ELR (cell line): Measurements from ENCODE around the gene TSC22D1.

Source experiments
- DNase-seq: peaks from one replicate; pipeline ENCODE4 v3.0.0-alpha.2; 2015; ENCODE audit warnings: low read depth

The TSC22D1 gene

DNA sequence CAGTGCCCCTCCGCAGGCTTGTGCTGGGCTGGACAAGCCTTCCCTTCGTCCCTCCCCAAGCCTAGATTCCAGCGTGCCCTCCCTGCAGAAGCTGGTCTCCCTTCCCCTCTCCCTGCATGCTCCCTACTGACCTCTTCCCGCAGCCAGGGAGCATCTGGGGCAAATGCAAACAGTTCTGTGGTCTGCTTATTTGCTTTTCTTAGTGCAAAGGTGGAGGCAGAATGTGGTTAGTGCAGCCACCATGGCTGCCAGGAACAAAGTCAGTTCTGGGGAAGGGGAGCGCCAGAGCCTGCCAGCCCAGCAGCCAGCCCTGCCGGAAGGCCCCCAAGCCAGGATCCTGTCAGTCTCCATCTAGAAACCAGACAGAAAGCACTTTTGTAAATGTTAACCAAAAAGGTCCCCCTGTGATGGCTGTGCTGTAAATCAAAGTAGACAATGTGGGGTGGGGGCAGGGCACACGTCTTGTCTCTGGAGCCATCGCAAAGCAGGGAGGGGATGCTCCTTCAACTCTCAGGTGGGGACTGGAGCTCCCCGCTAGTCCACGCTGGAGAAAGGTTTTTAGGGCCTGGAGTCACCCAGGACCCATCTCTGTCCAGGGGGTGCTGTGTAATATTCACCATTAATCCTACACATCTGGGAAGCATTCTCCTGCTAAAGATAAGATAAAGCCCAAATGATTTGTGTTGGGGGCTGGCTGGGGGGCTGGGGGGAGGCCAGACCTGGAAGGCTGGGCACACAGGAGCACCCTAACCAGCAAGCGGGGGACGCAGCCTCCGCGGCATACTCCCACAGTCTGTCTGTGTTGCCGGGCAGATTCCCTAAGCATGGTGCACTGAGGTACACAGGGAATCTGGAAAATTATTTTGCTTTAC is 171.6 kb downstream of the TSC22D1 start:
- no peak for DNase-seq

DNA sequence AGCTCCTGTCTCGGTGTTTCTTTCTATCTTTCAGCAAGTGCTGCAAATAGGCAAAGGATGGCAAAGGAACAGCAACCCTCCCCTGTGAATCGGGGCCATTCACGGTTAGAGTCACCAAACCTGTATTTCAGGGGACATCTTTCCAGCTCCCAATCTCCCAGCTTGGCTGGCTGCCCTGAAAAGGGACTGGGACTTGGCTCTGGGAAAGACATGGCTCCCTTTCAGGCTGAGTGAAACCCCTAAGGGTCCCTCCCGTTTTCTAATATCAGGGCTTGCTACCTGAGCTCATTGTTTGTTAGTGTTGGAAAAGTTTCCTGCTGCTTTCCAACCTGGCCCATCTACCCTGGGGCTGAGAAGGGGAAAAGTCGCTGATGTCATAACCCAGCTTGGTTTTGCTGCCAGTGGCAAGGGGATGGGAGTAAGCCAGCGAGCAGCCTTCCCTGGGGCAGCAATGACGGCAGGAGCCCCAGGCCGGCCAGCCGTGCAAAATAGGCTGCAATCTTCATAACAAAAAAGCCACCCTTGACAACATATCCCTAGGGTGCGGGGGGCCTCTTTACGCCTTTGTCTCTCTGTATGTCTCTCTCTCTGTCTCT is 172.6 kb downstream of the TSC22D1 start:
- no peak for DNase-seq

DNA sequence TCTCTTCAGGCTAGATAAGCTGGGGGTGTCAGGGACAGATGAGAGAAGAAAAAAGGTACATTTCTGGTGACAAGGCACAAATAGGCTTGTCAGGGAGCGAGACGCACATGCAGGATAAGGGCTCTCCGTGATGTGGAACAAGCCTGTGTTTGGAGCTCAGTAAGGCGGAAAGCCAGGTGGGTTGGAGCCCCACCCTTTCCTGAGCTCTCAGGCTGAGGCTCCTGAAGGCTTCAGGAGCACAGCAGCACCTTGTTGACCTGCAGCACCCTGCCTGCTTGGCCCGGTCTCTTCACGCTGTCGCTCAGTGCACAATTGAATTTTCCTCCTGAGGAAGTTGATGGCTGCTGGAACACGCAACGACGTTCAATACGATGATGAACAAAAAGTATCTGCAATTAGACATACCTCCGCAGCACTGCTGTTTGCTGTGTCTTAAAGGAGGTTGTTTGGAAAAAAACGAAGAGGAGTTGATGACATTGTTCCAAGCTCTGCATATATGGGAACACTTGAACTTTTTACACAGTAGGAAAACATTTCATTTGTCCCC is 173.2 kb downstream of the TSC22D1 start:
- DNase-seq = no peak

DNA sequence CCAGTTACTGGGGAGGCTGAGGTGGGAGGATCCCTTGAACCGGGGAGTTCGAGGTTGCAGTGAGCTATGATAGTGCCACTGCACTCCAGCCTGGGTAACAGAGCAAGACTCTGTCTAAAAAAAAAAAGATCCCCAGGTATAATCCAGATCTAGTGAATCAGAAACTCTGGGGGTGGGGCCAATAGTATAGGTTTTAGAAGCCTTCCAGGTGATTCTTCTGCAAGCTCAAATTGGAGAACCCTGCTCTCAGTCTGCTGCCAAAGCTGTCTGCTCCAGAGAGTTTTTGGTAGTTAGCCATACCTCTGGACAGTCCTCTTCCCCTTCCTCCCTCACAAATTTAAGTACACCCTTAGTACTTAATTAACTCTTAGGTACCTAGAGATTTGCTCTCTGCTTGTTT is 174.6 kb downstream of the TSC22D1 start:
- DNase-seq = no peak

DNA sequence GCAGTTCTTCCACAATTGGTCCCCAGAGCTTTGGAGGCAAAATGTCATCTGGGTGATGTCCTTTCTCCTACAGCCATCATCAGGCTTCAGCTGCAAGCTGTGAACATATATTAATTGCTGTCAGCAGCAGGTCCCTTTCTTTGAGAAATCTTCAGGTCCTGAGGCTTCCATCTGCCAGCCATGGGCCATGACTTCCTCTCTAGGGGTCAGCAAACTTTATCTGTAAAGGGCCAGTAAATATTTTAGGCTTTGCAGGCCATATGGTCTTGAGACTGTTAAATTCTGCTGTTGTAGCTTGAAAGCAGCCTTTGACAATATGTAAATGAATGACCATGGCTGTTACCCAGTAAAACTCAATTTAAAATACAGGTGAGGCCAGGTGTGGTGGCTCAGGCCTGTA is 175.4 kb downstream of the TSC22D1 start:
- no peak for DNase-seq

DNA sequence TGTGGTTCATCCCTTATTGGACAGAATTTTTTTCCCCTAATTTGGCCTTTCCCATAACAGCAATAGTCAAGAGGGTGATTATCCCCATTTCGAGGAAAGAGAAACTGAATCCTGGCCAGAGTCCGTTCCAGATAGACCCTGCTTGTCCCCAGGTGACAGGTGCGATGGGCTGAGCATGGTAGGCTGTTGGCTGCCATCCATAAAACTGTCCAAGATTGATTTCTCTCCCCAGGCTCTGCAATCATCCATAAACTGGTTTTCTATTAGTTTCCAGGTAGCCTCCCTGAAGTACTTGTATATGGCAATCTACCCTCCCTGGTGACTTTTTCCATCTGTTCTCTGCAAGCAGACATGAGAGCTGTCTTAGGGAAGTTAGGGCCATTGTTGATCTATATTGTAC is 177.1 kb downstream of the TSC22D1 start:
- DNase-seq = no peak

DNA sequence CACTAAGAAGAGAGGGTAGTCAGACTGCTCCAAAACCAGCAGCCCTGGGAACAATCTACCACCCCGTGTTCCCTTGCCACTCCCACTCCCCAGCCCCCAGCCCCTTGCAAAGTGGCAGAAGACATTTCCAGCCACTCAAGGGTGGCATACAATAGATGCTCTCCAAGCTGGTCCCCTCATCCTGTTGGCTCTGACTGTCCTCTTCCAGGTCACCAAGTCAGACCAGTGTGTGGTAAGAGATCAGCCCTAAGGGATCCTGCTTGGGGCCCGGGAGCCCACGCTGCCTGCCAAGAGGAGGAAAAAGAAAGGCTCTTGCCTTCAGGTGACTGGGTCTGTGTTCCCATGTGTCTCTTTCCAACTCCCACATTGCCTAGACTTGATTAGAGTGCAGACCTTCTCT is 177.5 kb downstream of the TSC22D1 start:
- no peak for DNase-seq

DNA sequence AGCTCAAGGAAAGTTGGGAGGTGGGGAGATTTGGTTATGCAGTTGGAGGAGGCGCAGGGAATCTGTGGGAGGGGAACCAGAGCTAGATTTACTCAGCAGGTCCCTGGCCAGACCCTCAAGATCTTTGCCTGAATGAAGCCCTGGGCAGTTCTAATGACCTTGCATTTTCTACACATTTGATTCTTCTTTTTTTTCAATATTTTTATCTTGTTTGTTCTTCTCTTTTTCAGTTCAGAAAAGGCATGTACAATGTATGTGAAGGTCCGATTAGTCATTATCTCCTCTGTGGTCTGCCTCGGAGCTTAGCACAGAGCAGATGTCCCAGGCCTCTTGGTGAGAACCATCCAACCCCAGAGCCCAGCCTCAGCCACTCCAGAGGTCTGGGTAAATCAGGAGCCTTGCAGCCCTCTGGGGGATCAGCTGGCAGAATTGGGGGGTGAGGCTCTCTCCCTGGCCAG is 178.3 kb downstream of the TSC22D1 start:
- DNase-seq = no peak

DNA sequence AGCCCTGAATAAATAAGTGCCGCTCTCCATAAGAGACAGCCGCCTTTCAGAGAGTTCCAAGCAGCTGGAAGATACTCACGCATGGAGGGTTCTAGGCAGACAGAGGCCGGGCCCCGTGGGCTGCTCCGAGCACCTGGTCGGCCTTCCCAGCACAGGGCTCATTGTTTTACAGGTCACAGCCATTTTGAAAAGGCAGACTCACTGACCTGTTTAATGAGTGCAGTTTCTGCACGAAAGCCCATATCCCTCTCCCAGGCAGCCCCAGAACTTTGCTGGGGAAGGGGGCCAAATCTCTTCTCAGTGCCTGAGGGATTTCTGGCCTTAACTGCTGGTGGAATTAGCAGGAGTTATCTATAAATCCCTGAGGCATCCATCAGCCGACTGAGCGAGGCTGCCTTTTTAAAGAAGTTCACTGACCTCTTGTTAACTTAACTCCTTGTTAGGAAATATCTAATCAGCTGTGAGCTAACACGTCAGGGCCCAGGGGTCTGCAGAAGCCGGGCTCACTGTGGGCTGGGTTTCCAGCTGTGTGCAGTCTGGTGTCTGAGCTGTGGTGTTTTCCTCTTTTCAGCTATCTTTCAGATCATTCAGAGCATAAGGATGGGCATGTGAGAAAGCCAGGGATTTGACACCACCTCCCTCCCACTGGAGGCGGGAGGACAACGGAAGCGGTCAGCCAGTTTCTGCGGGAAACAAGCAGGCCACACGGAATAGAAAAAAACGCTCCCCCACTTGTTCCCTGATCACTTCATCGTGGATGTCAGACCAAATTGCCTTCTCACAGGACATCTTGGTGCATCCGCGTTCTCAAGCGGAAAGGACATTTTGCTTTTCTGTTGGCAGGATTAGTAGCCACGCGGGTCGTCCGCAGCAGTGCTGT is 179.2 kb downstream of the TSC22D1 start:
- DNase-seq = no peak

DNA sequence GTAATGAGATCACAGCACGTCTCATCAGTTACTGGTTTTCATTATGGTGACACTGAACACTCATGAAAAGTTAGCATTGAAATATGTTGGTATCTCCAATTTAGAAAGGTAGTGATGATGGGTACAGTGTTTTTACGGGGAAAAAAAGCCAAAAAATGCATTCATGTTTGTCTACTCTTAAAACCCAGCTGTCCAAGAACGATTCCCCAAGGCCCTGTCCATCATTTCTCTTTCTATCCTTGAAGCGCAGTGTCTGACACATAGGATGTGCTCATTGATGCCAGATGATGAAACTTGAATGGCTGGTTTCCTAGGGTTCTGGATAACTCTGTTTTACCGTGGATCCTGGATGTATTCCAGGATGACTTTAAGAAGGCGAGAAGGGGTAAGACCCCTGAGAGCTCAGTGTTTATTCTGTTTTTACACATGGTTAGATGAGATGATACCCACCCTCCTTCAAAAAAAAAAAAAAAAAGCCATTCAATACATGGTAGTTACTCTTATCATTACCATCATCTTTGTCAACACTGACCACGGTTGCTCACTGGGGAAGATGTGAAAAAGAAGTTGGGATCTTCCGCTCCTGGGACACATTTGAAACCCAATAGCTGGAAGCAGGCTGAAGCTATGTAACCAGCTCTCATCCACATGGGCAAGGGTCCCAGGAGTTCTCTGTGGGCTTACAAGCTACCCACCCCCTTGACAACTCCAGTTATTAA is 180.0 kb downstream of the TSC22D1 start:
- no peak for DNase-seq

DNA sequence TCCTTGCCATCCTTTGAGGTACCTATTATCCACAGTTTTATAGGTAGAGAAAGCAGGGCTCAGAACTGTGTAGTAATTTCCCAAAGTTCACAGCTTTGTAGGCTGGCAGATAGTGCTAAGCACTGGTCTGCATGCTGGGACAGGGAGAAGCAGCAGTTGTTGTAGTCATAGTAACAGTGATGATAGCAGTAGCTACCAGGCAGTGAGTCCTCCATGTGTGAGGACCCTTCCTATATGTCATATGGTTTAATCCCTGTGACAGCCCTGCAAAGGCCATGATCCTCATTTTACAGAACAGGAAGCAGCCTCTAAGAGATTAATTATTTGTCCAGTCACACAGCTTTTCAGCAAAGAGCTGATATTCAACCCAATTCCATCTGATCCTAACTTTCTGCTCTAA is 181.5 kb downstream of the TSC22D1 start:
- DNase-seq = no peak

DNA sequence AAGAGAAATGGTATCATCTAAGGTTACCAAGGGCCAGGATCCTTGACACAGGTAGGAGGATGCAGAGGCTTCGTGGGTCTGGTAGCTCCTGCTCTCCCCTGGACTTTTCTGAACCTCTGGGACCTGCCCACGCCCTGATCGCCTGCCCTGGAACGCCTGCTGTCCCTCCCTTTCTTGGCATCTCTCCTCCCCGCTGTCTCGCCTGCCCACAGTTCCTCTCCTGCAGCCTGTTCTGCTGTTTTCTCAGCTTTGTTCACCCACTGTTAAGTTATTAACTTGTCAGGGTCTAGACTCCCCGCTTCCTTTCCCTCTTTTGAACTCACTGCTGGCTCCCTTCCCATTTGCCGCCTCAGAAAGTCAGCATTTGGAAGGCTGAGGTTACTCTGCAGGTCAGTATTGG is 182.7 kb downstream of the TSC22D1 start:
- no peak for DNase-seq

DNA sequence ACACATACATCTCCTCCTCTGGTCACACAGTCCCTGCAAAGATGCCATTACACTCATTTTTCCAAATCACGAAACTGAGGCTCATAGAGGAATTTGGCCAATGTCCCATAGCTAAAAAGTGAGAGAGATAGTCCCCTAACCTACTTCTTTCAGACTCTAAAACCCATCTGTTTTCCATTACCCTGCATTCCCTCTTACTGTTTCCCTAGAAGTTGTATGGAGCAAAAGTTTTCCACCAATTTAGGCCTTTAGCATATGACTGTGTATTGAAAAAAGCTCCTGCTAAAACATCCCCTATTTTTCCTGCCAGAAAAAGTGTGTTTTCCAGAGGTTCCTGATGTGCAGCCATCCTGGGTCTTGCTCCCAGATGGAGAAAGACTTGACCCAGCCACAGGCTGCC is 186.3 kb downstream of the TSC22D1 start:
- DNase-seq = no peak

DNA sequence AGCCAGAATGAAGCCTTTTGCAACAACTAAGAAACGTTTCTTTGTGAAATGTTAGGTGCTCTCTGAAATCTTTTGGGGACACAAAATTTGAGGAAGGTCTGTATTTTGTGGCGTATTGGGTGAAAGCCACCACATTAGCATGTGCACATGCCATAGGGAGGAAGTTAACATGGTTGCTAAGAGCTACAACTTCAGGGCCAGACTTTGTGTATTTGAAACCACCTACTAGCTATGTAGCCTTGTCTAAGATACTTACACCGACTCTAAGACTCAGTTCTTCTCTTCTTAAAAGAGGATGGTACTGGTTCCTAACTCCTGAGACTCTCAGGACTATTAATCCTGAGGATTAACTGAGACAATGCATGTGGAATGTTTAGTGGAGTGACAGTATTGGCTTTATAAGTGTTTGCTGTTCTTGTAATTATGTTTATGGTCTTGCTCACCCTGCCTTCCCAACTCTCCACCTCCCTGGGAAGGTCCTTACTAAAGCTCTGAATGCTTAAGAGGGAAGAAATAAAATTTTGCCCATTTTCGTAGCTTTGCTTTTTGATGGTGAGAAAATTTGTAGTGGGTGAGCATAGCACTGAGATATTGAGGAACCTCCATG is 187.0 kb downstream of the TSC22D1 start:
- no peak for DNase-seq

DNA sequence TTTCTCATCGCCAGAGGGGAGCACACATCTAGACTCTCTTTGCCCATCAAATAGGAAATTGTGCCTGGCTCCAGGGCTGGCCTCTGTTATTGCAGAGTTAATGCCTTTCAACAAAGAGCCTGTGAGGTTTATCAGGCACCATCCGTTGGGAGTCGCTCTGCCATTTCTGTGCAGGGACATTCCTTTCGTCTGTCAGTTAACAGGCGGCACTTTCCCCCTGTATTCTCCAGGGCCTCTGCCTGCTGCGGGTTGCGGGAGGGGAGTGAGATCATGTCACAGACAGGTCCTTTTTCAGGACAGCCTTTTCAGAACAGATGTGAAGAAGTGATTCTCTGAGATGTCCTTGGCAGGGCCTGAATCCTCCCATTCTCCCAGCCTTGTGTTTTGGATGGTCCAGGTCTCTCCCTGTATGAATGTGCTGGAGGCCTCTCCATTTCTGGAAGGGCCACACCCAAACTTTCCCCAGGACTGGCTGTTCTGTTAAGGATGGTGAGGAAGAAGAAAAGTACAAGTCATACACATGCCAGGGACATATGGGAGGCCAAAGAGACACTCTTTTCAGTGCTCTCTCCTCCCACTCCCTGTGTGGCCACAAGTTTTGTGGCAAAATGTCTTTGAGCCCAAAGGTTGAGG is 187.6 kb downstream of the TSC22D1 start:
- no peak for DNase-seq

DNA sequence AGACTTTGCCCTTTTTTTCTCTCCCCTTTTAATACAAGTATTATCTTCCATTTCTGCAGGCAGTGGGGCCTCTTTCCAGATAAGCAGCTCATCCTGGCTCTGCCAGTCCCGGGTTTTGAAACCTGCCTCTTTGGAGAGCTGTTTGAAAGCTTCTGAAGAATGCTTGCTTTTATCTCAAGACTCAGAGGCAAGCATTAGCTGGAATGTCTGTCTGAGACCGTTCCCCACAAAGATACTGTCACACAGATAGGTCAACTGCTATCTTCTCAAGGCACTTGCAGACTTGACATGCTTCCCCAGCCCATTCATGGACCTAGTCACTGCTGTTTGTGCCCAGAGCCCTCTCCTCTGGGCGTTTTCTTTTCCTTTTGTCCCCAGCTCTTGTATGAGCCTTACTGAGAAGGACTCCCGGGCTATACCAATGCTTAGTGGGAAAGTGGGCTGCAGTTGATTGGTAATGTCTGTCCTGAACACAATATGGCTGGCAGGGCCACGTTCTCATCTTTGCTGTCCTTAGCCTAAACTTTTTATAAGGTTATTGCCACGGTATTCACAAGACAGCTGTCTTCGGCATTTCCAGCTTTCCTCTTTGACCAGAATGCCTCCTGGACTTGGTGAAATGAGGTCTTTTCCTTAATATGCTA is 189.1 kb downstream of the TSC22D1 start:
- DNase-seq = no peak

DNA sequence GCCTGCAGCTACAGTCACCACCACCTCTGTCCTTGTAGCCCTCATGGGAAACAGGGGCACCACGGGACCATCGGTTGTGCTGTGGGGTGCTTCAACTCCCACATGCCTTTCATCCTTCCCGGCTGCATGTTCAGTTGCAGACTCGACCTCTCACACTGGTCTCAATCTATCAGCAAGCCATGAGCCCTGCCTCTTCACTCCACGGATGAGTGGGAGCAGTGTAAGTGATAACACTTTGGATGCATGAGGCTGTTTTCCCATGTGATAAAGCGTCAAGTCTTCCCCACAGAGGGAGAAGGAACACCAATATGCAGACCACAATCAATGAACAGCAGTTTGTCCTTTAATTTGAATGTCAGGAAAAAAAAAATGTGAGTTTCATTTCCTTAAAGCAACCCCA is 190.3 kb downstream of the TSC22D1 start:
- DNase-seq = no peak

DNA sequence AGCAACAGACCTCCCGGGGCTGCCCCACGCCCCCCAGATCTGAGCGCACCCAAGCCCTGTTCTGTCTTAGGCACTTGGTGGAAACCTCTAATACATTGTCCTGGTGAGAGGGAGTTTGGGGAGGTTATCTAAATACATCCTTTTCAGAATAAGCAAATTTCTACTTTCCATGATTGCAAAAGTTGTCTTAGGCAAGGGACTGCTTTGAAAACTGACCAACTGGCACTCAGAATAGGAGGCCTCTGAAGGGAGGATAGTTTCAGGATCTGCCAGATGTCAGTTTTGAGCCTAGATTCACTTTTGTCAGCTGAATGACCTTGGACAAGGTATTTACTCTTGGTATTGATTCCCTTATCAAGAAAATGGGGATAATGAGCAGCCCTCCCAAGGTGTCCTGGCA is 190.7 kb downstream of the TSC22D1 start:
- DNase-seq = no peak

DNA sequence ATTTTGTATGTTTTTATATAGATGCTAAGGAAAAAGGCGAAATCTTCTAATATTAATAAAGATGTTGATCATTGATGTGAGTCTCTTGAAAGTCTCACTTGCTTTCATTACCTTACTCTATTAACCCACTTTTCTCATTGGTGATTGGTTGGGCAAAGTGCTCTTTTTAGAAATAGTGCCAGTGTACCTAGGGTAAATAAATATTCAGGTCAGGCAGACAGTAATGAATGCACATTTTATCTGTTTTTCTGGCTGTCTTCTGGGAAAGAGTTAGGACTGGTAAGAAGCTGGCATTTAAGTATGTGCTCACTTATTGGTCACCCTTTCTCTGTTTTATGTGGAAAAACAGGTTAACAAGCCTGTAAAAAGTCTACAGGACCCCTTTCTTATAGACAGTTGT is 191.4 kb downstream of the TSC22D1 start:
- DNase-seq = no peak

DNA sequence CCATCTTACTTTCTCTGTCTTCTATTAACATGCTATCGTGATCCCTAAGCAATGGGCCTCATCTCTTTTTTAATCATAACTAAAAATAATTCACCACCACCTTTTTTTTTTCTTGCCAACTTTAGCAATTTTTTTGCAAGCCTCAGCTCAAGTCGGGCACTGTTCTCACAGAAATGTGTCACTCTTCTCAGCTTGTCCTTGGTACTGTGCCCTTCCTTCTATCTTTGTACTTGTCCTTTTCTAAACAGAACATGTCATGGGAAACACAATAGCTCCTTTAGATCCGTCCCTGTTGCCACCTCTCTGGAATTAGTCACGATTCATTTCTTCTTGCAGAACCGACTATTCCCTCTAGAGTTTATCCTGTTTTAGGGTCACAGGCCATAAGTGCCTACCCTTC is 192.2 kb downstream of the TSC22D1 start:
- no peak for DNase-seq
